ENCODE measurements around the gene SF3B2. TPM values are rescaled to one million over a fixed set of nuclear protein-coding genes. Genes with fewer than 3 reads are reported as not detected.

Gene SF3B2
- total and polyA plus RNA-seq, 2 donors (not counting 1 experiment from before 2014, with no cell fraction given): 87.7 to 108 TPM

GRCh38 chr11:66072081-66072480 is 19.9 kb downstream of the SF3B2 start:
- Histone ChIP-seq H3K36me3 (ENCODE audit: control insufficient read depth, insufficient read depth, low read length) (peaks cover 19% of the 10 kb centered on the region), H2AFZ (ENCODE audit: low read length) (no peak overlapping the region), H3K9me3 (ENCODE audit: control insufficient read depth, insufficient read depth, low read depth, low read length) (no peaks in the 10 kb centered on the region), H4K20me1 (ENCODE audit: control insufficient read depth, extremely low read depth, insufficient read depth, low read length) (no peaks in the 10 kb centered on the region), H3K27me3 (ENCODE audit: control insufficient read depth, insufficient read depth, low read length) (no peaks in the 10 kb centered on the region), H3K4me2 (ENCODE audit: extremely low read depth, insufficient read depth, low read length) (peak overlapping the region; percentile 80), H3K9ac (ENCODE audit: insufficient read depth, low read length) (no peak overlapping the region), H3K79me2 (ENCODE audit: control insufficient read depth, insufficient read depth, low read length) (peaks cover 24% of the 10 kb centered on the region), H3K27ac (ENCODE audit: insufficient read depth, low read length) (no peak overlapping the region), H3K4me3 (replicated peaks in 1 of 4; ENCODE audit: control extremely low read depth in 1 of 4, insufficient read depth in 1 of 4, low read depth in 3 of 4, low read length in 4 of 4) (peak overlapping the region in 3 of 4 experiments; percentile 73 to 78 (median 78)), H3K4me1 (ENCODE audit: control insufficient read depth, extremely low read depth, insufficient read depth, low read length) (peaks cover 18% of the 10 kb centered on the region)
- TF ChIP-seq EZH2 (IDR thresholded peaks at IDR 0.05; ENCODE audit: low read length, missing control alignments) (no peak), CTCF (conservative IDR thresholded peaks at IDR 0.05 in 1 of 2, IDR thresholded peaks at IDR 0.05 in 1 of 2; ENCODE audit: low read depth in 1 of 2, low read length in 2 of 2) (no peak)
- DNase-seq (ENCODE audit: low read depth in 2 of 2): no peak

DNA sequence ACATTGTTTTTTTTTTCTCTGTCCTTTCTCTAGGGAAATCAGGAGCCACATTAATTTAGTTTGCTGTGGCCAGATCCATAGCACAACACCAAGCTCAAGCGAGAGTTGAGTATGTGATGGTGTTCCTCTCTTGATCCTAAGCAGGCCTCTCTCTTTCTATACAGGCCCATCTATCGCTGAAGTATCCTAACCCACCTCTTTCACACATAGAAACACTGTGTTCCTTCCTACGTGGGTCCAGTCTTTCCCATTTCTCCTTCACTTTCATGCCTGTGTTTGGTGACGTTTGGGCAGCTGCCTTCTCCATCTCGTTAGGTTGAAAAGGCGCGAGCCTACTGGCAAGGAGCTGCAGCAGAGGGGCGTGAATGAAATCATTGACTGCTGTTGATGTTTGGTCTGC is 20.4 kb downstream of the SF3B2 start:
- Histone ChIP-seq H3K79me2 (ENCODE audit: control insufficient read depth, insufficient read depth, low read length) (peaks cover 24% of the 10 kb centered on the region), H2AFZ (ENCODE audit: low read length) (no peak overlapping the region), H3K9ac (ENCODE audit: insufficient read depth, low read length) (no peak overlapping the region), H3K4me2 (ENCODE audit: extremely low read depth, insufficient read depth, low read length) (no peak overlapping the region), H3K4me1 (ENCODE audit: control insufficient read depth, extremely low read depth, insufficient read depth, low read length) (peaks cover 18% of the 10 kb centered on the region), H3K27me3 (ENCODE audit: control insufficient read depth, insufficient read depth, low read length) (no peaks in the 10 kb centered on the region), H3K27ac (ENCODE audit: insufficient read depth, low read length) (no peak overlapping the region), H3K36me3 (ENCODE audit: control insufficient read depth, insufficient read depth, low read length) (peaks cover 17% of the 10 kb centered on the region), H3K4me3 (replicated peaks in 1 of 4; ENCODE audit: control extremely low read depth in 1 of 4, insufficient read depth in 1 of 4, low read depth in 3 of 4, low read length in 4 of 4) (no peak overlapping the region), H3K9me3 (ENCODE audit: control insufficient read depth, insufficient read depth, low read depth, low read length) (no peaks in the 10 kb centered on the region), H4K20me1 (ENCODE audit: control insufficient read depth, extremely low read depth, insufficient read depth, low read length) (no peaks in the 10 kb centered on the region)
- no peak for TF ChIP-seq EZH2 (IDR thresholded peaks at IDR 0.05; ENCODE audit: low read length, missing control alignments)
- no peak for TF ChIP-seq CTCF (conservative IDR thresholded peaks at IDR 0.05 in 1 of 2, IDR thresholded peaks at IDR 0.05 in 1 of 2; ENCODE audit: low read depth in 1 of 2, low read length in 2 of 2)
- DNase-seq (ENCODE audit: low read depth in 2 of 2): no peak

DNA sequence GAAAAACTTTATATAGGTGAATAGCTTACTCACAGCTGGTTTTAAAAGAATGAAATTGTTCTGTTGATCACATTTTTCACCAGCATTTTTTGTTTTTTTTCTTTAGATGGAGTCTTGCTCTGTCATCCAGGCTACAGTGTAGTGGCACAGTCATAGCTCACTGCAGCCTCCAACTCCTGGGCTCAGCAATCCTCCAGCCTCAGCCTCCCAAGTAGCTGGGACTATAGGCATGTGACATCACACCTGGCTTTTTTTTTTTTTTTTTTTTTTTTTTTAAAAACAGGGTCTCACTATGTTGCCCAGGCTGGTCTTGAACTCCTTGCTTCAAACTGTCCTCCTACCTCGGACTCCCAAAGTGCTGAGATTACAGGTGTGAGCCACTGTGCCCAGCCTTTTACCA is 21.5 kb downstream of the SF3B2 start:
- TF ChIP-seq EZH2 (IDR thresholded peaks at IDR 0.05; ENCODE audit: low read length, missing control alignments): no peak
- TF ChIP-seq CTCF (conservative IDR thresholded peaks at IDR 0.05 in 1 of 2, IDR thresholded peaks at IDR 0.05 in 1 of 2; ENCODE audit: low read depth in 1 of 2, low read length in 2 of 2): no peak
- Histone ChIP-seq H3K9ac (ENCODE audit: insufficient read depth, low read length) (no peak overlapping the region), H3K4me2 (ENCODE audit: extremely low read depth, insufficient read depth, low read length) (no peak overlapping the region), H3K27ac (ENCODE audit: insufficient read depth, low read length) (no peak overlapping the region), H2AFZ (ENCODE audit: low read length) (no peak overlapping the region), H3K27me3 (ENCODE audit: control insufficient read depth, insufficient read depth, low read length) (no peaks in the 10 kb centered on the region), H3K4me1 (ENCODE audit: control insufficient read depth, extremely low read depth, insufficient read depth, low read length) (peaks cover 15% of the 10 kb centered on the region), H4K20me1 (ENCODE audit: control insufficient read depth, extremely low read depth, insufficient read depth, low read length) (no peaks in the 10 kb centered on the region), H3K79me2 (ENCODE audit: control insufficient read depth, insufficient read depth, low read length) (peaks cover 24% of the 10 kb centered on the region), H3K4me3 (replicated peaks in 1 of 4; ENCODE audit: control extremely low read depth in 1 of 4, insufficient read depth in 1 of 4, low read depth in 3 of 4, low read length in 4 of 4) (no peak overlapping the region), H3K9me3 (ENCODE audit: control insufficient read depth, insufficient read depth, low read depth, low read length) (no peaks in the 10 kb centered on the region), H3K36me3 (ENCODE audit: control insufficient read depth, insufficient read depth, low read length) (peaks cover 7% of the 10 kb centered on the region)
- no peak for DNase-seq (ENCODE audit: low read depth in 2 of 2)
